Stimulated activated naive CD4-positive, alpha-beta T cell treated with Interleukin-2 at 50 U/mL for 16 hours (primary cell): ENCODE results near the gene C16orf86.

Source experiments
- DNase-seq: peaks from one replicate; lab custom pipeline; 2025; lab: John Stamatoyannopoulos, UW

C16orf86 gene

GRCh38 chr16:67653789-67654402 lies 12.7 kb upstream of the C16orf86 start:
- DNase-seq = no peak

GRCh38 chr16:67654403-67654911 lies 12.2 kb upstream of the C16orf86 start:
- DNase-seq = no peak

- DNase-seq = no peak
Measured at GRCh38 chr16:67655363-67655762, 11.3 kb upstream of the C16orf86 start.

GRCh38 chr16:67656344-67657016 lies 10.1 kb upstream of the C16orf86 start:
- DNase-seq = no peak

GRCh38 chr16:67657017-67657608 lies 9.5 kb upstream of the C16orf86 start:
- no peak for DNase-seq

- no peak for DNase-seq
Measured at GRCh38 chr16:67657751-67658518, 8.7 kb upstream of the C16orf86 start.

- DNase-seq = no peak
Measured at GRCh38 chr16:67658849-67659674, 7.6 kb upstream of the C16orf86 start.

GRCh38 chr16:67659675-67660563 lies 6.7 kb upstream of the C16orf86 start, which contains the start of gene ACD:
Gene ACD, minus strand, starts transcription at chr16:67660260. Its CDS starts 40 bp downstream, at chr16:67660220.
- peak; percentile 89 for DNase-seq

- DNase-seq = peak; percentile 95
Measured at GRCh38 chr16:67660564-67661028, 6.0 kb upstream of the C16orf86 start, which contains the start of gene PARD6A. Gene PARD6A, plus strand, starts transcription at chr16:67660960. Its CDS starts 79 bp downstream, at chr16:67661039.

GRCh38 chr16:67661101-67661761 lies 5.4 kb upstream of the C16orf86 start:
- DNase-seq = no peak

- no peak for DNase-seq
Measured at GRCh38 chr16:67661886-67662652, 4.5 kb upstream of the C16orf86 start.

GRCh38 chr16:67662653-67663010 lies 4.0 kb upstream of the C16orf86 start:
- no peak for DNase-seq

- DNase-seq = peak; percentile 11
Measured at GRCh38 chr16:67663151-67663876, 3.3 kb upstream of the C16orf86 start.

- no peak for DNase-seq
Measured at GRCh38 chr16:67663877-67664222, 2.8 kb upstream of the C16orf86 start.

GRCh38 chr16:67664258-67664657 lies 2.4 kb upstream of the C16orf86 start:
- DNase-seq = no peak

- no peak for DNase-seq
Measured at GRCh38 chr16:67664871-67665270, 1.7 kb upstream of the C16orf86 start.

- DNase-seq = no peak
Measured at GRCh38 chr16:67665598-67665997, 1.0 kb upstream of the C16orf86 start.

GRCh38 chr16:67666032-67666551 lies 522 bp upstream of the C16orf86 start:
- no peak for DNase-seq
